DND-41 (cell line): ENCODE results near the gene ICAM2.

Source experiments
- CTCF ChIP-seq: IDR thresholded peaks from 2 replicates; pipeline ENCODE4 v1.5.1; 2012; ENCODE audit warnings: borderline replicate concordance, low read length, moderate library complexity, mild to moderate bottlenecking; ENCODE audit not compliant: poor library complexity, severe bottlenecking; ENCODE audit errors: extremely low read depth
- EZH2 ChIP-seq: IDR thresholded peaks from 3 replicates; pipeline ENCODE4 v1.6.1; 2012; ENCODE audit warnings: borderline replicate concordance, low read depth, mild to moderate bottlenecking, moderate library complexity, low read length, inconsistent platforms; ENCODE audit not compliant: severe bottlenecking

GRCh38 chr17:63995626-63996025 lies 24.8 kb downstream of the ICAM2 start:
- no peak for TF ChIP-seq CTCF
- TF ChIP-seq EZH2: no peak
